Rectal smooth muscle tissue (tissue), 1 donor: Measurements from ENCODE around the gene SLC7A6.

Experiments
- H3K27ac ChIP-seq: one replicate; pipeline ENCODE4 v1.7.0; 2013; ENCODE audit warnings: low read depth, low read length, inconsistent platforms
- H3K27me3 ChIP-seq: one replicate; pipeline ENCODE4 v1.7.0; 2013; ENCODE audit warnings: low read length; ENCODE audit not compliant: control insufficient read depth, insufficient read depth
- H3K36me3 ChIP-seq: one replicate; pipeline ENCODE4 v1.7.0; 2013; ENCODE audit warnings: low read length; ENCODE audit not compliant: control insufficient read depth, insufficient read depth
- H3K4me1 ChIP-seq: one replicate; pipeline ENCODE4 v1.7.0; 2013; ENCODE audit warnings: low read length; ENCODE audit not compliant: control insufficient read depth, insufficient read depth
- H3K4me3 ChIP-seq: one replicate; pipeline ENCODE4 v1.7.0; 2013; ENCODE audit warnings: low read length
- H3K9ac ChIP-seq: one replicate; pipeline ENCODE4 v1.7.0; 2013; ENCODE audit warnings: low read length

SLC7A6 gene

GRCh38 chr16:68267612-68268405 is 3.5 kb downstream of the SLC7A6 start:
- H3K4me3 ChIP-seq = no peak overlapping the region
- no peaks in the 10 kb centered on the region for H3K36me3 ChIP-seq
- H3K4me1 ChIP-seq = no peaks in the 10 kb centered on the region
- no peak overlapping the region for H3K27ac ChIP-seq
- H3K9ac ChIP-seq = no peak overlapping the region
- H3K27me3 ChIP-seq = no peaks in the 10 kb centered on the region

GRCh38 chr16:68269793-68270192 is 5.5 kb downstream of the SLC7A6 start:
- Histone ChIP-seq H3K27ac (no peak overlapping the region), H3K27me3 (no peaks in the 10 kb centered on the region), H3K4me1 (no peaks in the 10 kb centered on the region), H3K9ac (no peak overlapping the region), H3K36me3 (peaks cover 8% of the 10 kb centered on the region), H3K4me3 (no peak overlapping the region)

- H3K9ac ChIP-seq = no peak overlapping the region
- H3K4me1 ChIP-seq = no peaks in the 10 kb centered on the region
- no peak overlapping the region for H3K27ac ChIP-seq
- H3K36me3 ChIP-seq = peaks cover 10% of the 10 kb centered on the region
- no peaks in the 10 kb centered on the region for H3K27me3 ChIP-seq
- no peak overlapping the region for H3K4me3 ChIP-seq
Observed at GRCh38 chr16:68270353-68270752, 6.0 kb downstream of the SLC7A6 start.

- no peaks in the 10 kb centered on the region for H3K27me3 ChIP-seq
- H3K4me1 ChIP-seq = peaks cover 3% of the 10 kb centered on the region
- no peak overlapping the region for H3K9ac ChIP-seq
- H3K4me3 ChIP-seq = no peak overlapping the region
- no peak overlapping the region for H3K27ac ChIP-seq
- H3K36me3 ChIP-seq = peaks cover 10% of the 10 kb centered on the region
Observed at GRCh38 chr16:68272507-68273209, 8.3 kb downstream of the SLC7A6 start.

GRCh38 chr16:68273459-68273858 is 9.1 kb downstream of the SLC7A6 start:
- H3K4me1 ChIP-seq = peaks cover 3% of the 10 kb centered on the region
- no peak overlapping the region for H3K4me3 ChIP-seq
- H3K9ac ChIP-seq = no peak overlapping the region
- H3K27me3 ChIP-seq = no peaks in the 10 kb centered on the region
- no peak overlapping the region for H3K27ac ChIP-seq
- H3K36me3 ChIP-seq = peaks cover 10% of the 10 kb centered on the region

GRCh38 chr16:68273896-68274295 is 9.6 kb downstream of the SLC7A6 start:
- Histone ChIP-seq H3K4me3 (no peak overlapping the region), H3K27ac (no peak overlapping the region), H3K36me3 (peaks cover 10% of the 10 kb centered on the region), H3K27me3 (no peaks in the 10 kb centered on the region), H3K4me1 (peaks cover 3% of the 10 kb centered on the region), H3K9ac (no peak overlapping the region)

GRCh38 chr16:68274441-68274840 is 10.1 kb downstream of the SLC7A6 start:
- peaks cover 3% of the 10 kb centered on the region for H3K4me1 ChIP-seq

GRCh38 chr16:68275611-68276191 is 11.4 kb downstream of the SLC7A6 start:
- peak overlapping the region; percentile 48 for H3K27ac ChIP-seq
- no peak overlapping the region for H3K4me3 ChIP-seq
- peaks cover 10% of the 10 kb centered on the region for H3K36me3 ChIP-seq
- H3K27me3 ChIP-seq = no peaks in the 10 kb centered on the region
- H3K9ac ChIP-seq = no peak overlapping the region
- peaks cover 3% of the 10 kb centered on the region for H3K4me1 ChIP-seq

More at GRCh38 chr16:68274441-68274840, 10.1 kb downstream of the SLC7A6 start:
- Histone ChIP-seq H3K27ac (no peak overlapping the region), H3K27me3 (no peaks in the 10 kb centered on the region), H3K9ac (no peak overlapping the region), H3K4me3 (no peak overlapping the region), H3K36me3 (peaks cover 10% of the 10 kb centered on the region)

GRCh38 chr16:68276223-68276622 is 11.9 kb downstream of the SLC7A6 start:
- Histone ChIP-seq H3K4me3 (no peak overlapping the region), H3K4me1 (peaks cover 3% of the 10 kb centered on the region), H3K27me3 (no peaks in the 10 kb centered on the region), H3K9ac (no peak overlapping the region), H3K27ac (peak overlapping the region; percentile 48), H3K36me3 (peaks cover 10% of the 10 kb centered on the region)

GRCh38 chr16:68279726-68280558 is 15.6 kb downstream of the SLC7A6 start:
- Histone ChIP-seq H3K4me1 (peaks cover 3% of the 10 kb centered on the region), H3K36me3 (peaks cover 3% of the 10 kb centered on the region), H3K9ac (no peak overlapping the region), H3K27me3 (no peaks in the 10 kb centered on the region), H3K27ac (no peak overlapping the region), H3K4me3 (no peak overlapping the region)

- no peak overlapping the region for H3K4me3 ChIP-seq
- H3K27me3 ChIP-seq = no peaks in the 10 kb centered on the region
- peaks cover 8% of the 10 kb centered on the region for H3K36me3 ChIP-seq
- H3K9ac ChIP-seq = no peak overlapping the region
- H3K27ac ChIP-seq = no peak overlapping the region
- no peaks in the 10 kb centered on the region for H3K4me1 ChIP-seq
Observed at GRCh38 chr16:68281368-68282063, 17.2 kb downstream of the SLC7A6 start.
